HUES64 (cell line): Measurements from ENCODE around the gene FILIP1L.

Experiments
- H3K27ac ChIP-seq: 2 replicates; pipeline ENCODE4 v1.7.0; 2013; ENCODE audit warnings: low read depth, low read length, inconsistent platforms
- H3K27me3 ChIP-seq: 2 replicates; pipeline ENCODE4 v1.6.1; 2013; ENCODE audit warnings: mild to moderate bottlenecking, low read length; ENCODE audit not compliant: insufficient read depth
- H3K36me3 ChIP-seq: 2 replicates; pipeline ENCODE4 v1.6.1; 2013; ENCODE audit warnings: mild to moderate bottlenecking, low read length; ENCODE audit not compliant: insufficient read depth
- H3K4me1 ChIP-seq: 2 replicates; pipeline ENCODE4 v1.6.1; 2013; ENCODE audit warnings: mild to moderate bottlenecking, low read length, moderate library complexity; ENCODE audit not compliant: insufficient read depth
- H3K4me3 ChIP-seq: 2 replicates; pipeline ENCODE4 v1.5.1; 2013; ENCODE audit warnings: mild to moderate bottlenecking, low read length, moderate library complexity
- H3K9ac ChIP-seq: 2 replicates; pipeline ENCODE4 v1.6.1; 2013; ENCODE audit warnings: mild to moderate bottlenecking, low read depth, low read length
- H3K9me3 ChIP-seq: 2 replicates; pipeline ENCODE4 v1.6.1; 2013; ENCODE audit warnings: low read depth, low read length; ENCODE audit not compliant: insufficient read depth
- WGBS: fragments of 150-250, 120-280 bp; methylation state at CpG from one replicate; pipeline ENCODE4 v1.1.7; 2013; ENCODE audit warnings: missing lambda C conversion rate; 5-methylcytosine and 5-hydroxymethylcytosine counted together

FILIP1L gene

DNA sequence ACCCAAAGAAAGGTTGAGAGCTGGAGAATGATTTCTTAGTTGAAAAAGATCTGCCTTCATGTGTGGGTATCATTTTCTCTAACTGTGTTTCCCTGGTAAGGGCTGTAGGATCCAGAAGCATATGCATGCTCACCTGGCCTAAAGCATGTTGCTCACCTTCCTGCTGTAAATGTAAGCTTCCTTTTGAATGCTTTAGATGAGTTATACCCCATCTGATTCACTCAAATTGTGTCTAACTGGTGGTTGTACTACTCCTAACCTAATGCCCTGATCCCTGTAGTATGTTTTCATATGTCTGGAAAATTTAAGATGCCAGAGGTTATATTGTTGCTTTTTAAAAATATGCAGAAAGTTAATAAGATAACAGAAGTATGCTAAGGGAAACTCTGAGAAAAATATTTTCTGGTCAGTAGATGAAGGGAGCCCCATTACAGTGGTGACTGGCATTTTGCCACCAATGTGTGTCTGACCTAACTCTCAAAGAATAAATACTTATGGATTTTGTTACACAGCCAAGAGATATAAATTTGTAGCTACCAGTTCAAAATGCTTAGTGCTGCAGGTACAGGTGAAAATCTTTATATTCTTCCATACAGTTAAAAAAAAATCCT lies 7.7 kb downstream of the FILIP1L start:
- Histone ChIP-seq H3K9me3 (no peaks in the 10 kb centered on the region), H3K4me1 (0 out of 2 replicates have a peak, but pooled peaks cover 6% of the 10 kb centered on the region), H3K4me3 (no peak overlapping the region), H3K27ac (no peak overlapping the region), H3K27me3 (no peaks in the 10 kb centered on the region), H3K36me3 (no peaks in the 10 kb centered on the region), H3K9ac (no peak overlapping the region)

DNA sequence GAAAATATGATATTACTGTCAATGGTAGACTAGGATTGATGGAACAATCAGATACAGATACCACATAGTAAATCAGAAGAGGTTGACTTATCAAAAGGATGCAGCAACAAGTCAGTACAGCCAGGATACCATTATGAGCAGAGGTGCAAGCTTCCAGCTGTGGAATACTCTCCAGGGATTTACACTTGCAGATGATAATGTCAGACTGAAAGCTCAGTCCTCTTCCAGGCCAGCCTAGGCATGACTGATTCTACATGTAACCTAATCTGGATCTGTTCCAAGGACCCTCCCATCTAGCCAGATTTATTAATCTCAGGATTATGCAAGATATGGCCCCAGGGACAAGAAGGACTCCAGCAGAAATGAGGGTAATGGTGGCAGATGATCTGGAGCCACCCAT lies 8.2 kb downstream of the FILIP1L start:
- Histone ChIP-seq H3K4me1 (0 out of 2 replicates have a peak, but pooled peaks cover 6% of the 10 kb centered on the region), H3K27me3 (no peaks in the 10 kb centered on the region), H3K9ac (no peak overlapping the region), H3K4me3 (no peak overlapping the region), H3K36me3 (no peaks in the 10 kb centered on the region), H3K9me3 (no peaks in the 10 kb centered on the region), H3K27ac (no peak overlapping the region)

DNA sequence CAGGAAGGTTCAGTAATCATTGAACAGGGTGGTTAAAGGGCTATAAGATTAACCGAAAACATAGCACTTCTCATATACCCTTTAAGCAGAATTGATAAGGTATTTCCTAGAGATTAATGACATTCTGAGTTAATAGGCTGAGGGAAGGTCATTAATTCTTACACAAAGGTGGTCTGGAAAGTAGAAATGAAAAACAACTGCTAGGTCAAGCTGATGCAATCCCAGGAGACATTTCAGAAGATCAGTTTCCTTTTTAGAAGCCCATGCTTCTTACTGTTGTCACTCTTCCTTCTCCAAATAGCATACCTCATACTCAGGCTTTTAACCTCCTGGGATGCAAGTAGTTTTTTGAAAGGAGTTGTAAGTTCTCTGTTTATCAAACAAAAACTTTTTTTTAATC lies 8.8 kb downstream of the FILIP1L start:
- no CpG with 5 or more reads among the region's 1 CpG for WGBS
- no peaks in the 10 kb centered on the region for H3K36me3 ChIP-seq
- H3K27ac ChIP-seq: no peak overlapping the region
- H3K9ac ChIP-seq: no peak overlapping the region
- H3K27me3 ChIP-seq: no peaks in the 10 kb centered on the region
- no peaks in the 10 kb centered on the region for H3K9me3 ChIP-seq
- no peak overlapping the region for H3K4me3 ChIP-seq
- H3K4me1 ChIP-seq: 0 out of 2 replicates have a peak, but pooled peaks cover 6% of the 10 kb centered on the region

DNA sequence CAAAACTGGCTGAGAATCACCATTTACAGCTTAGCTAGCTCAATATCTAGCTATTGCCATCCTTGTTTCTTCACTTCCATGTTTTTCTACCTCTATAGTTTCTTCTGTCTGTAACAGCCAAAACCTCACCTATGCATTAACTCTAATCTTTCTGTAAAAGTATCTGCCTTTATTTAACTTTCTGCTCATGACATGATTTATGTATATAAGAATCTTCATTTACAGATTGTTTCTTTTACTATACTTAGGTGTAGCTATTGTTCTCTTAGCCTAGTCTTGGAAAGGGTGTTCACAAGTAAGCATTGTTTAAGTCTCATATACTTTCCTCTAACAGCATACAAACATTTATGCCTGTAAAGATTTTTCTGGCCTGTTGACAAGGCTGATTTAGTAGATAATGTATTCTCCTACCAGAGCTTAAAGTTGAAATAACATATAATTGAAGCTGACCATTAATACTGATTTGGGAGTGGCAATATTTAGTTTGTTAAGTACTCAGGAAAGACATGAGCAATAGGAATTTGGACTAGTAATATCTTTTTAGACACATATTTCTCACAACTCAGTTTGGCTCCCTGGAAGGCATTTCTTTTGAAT lies 9.4 kb downstream of the FILIP1L start:
- no peaks in the 10 kb centered on the region for H3K27me3 ChIP-seq
- H3K4me1 ChIP-seq: 0 out of 2 replicates have a peak, but pooled peaks cover 6% of the 10 kb centered on the region
- H3K27ac ChIP-seq: no peak overlapping the region
- H3K4me3 ChIP-seq: no peak overlapping the region
- no peaks in the 10 kb centered on the region for H3K36me3 ChIP-seq
- H3K9me3 ChIP-seq: no peaks in the 10 kb centered on the region
- H3K9ac ChIP-seq: no peak overlapping the region

DNA sequence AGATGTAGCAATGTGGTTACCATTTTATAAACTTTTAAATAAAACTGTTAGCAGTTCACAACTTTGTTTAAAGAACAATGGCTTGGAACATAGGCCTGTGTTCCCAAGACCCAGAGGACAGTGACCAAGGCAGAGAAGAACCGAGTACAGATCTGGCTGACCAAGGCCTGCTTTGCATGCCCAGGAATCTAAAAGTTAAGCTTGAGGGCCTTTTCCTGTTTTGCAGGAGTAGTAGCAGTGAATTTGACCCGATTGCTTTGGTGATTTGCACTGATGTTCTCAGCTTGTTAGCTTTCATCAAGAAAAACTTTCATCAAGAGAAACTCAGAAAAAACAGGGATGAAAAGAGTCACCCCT lies 9.9 kb downstream of the FILIP1L start:
- Histone ChIP-seq H3K4me3 (no peak overlapping the region), H3K9me3 (no peaks in the 10 kb centered on the region), H3K27ac (no peak overlapping the region), H3K4me1 (0 out of 2 replicates have a peak, but pooled peaks cover 6% of the 10 kb centered on the region), H3K9ac (no peak overlapping the region), H3K27me3 (no peaks in the 10 kb centered on the region), H3K36me3 (no peaks in the 10 kb centered on the region)
- 82% methylated on average over 2 of the region's 2 CpGs for WGBS

DNA sequence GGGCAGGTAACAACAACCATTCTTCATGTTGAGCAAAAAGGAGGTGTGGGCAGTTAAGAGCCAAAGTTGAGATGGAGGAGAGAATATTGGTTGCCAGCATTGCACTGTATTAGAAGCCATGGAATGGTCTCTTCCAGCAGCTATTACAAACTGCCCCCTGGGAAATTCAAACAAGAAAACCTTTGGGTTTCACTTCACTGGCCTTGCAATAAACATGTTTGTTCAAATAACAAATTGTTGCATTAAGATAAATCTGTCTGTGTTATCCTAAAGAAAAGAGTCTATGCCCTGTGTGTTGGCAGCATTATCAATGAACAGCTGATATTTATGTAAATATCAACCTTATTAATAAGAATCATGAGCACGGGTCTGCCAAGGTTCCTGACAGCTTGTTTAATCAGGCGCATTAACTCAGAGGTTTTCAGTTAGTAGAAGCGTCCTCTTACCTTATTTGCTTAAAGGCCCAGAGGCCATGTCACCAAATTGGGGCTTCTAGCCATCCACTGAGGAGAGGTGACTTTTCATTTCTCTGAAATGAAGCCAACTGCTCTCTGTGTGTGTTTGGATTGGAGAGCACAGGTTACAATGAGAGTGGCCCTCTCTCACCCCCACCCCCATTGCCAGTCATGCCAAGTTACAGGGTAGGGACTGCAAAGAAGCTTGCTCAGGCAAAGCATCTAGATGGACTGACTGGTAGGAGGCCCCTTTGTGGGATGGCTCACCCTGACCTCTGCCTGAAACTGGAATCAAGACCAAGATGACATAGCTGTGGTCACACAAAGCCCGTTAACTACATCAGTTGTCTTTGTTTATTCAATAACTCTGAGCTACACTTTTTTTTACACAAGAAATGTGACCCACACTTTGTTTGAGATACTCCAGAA lies 10.5 kb downstream of the FILIP1L start:
- 0 out of 2 replicates have a peak, but pooled peaks cover 6% of the 10 kb centered on the region for H3K4me1 ChIP-seq
- 96% methylated on average over 4 of the region's 4 CpGs for WGBS

DNA sequence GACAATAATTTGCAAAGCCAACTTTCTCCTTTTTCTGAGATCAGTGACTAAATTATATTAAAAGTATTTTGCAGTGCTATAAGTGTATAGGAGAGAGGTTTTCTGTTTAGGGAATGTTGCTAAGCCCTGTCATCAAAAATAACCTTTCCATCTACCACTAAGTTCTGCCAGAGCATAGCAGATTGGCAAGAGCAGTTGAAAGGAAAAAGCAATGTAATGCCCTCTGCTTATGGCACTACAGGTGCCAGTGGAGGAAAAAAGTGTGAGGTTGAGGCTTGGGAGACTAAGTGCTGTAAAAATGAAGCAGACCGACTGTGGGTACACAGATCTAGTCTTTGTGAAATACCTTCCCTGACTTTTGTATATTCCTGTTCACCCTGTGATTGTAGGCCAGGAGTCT lies 11.5 kb downstream of the FILIP1L start:
- Histone ChIP-seq H3K9me3 (no peaks in the 10 kb centered on the region), H3K4me1 (0 out of 2 replicates have a peak, but pooled peaks cover 6% of the 10 kb centered on the region), H3K27ac (no peak overlapping the region), H3K36me3 (no peaks in the 10 kb centered on the region), H3K4me3 (no peak overlapping the region), H3K9ac (no peak overlapping the region), H3K27me3 (no peaks in the 10 kb centered on the region)
- 83% methylated on average over 1 of the region's 1 CpG for WGBS

More for the DNA sequence above, 10.5 kb downstream of the FILIP1L start:
- no peak overlapping the region for H3K4me3 ChIP-seq
- no peaks in the 10 kb centered on the region for H3K27me3 ChIP-seq
- no peaks in the 10 kb centered on the region for H3K9me3 ChIP-seq
- H3K27ac ChIP-seq: no peak overlapping the region
- H3K36me3 ChIP-seq: no peaks in the 10 kb centered on the region
- H3K9ac ChIP-seq: no peak overlapping the region

DNA sequence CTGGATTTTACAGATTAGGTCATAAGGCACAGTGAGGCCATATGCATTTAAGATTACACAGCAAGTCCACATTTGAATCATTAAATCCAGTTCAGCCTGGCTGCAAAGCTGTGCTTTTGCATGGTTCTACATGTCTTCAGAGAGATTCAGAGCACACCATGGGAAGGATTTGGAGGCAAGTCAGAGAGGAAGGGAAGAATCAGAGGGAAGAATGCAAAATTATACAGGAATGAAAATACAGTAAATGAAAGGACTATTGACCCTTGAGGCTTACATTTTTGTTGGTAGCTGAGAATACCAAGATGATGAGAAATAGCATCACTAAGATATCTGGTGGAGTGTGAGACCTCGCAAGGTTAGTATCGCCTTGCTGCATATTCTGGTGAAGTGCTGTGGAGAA lies 13.9 kb downstream of the FILIP1L start:
- H3K4me3 ChIP-seq: no peak overlapping the region
- H3K36me3 ChIP-seq: no peaks in the 10 kb centered on the region
- WGBS: 95% methylated on average over 2 of the region's 2 CpGs
- 0 out of 2 replicates have a peak, but pooled peaks cover 5% of the 10 kb centered on the region for H3K4me1 ChIP-seq
- no peaks in the 10 kb centered on the region for H3K9me3 ChIP-seq
- no peaks in the 10 kb centered on the region for H3K27me3 ChIP-seq
- no peak overlapping the region for H3K27ac ChIP-seq
- H3K9ac ChIP-seq: no peak overlapping the region

DNA sequence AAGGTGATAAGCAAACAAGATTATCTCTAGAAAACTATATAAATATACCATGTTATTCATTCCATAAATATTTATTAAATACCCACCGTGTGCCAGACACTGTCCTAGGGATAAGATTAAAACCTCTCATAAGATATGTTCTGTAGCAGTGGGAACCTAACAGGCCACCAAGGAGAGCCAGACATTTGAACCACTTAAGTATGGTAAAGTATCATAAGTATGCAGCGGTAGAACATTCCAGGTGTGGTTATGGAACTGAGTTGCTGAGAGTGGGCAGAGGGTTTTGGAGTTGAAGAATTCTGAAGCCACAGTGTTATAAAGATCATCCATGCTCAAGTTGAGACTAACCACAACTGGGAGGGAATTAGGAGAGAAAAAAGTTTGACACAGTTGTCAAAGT lies 14.7 kb downstream of the FILIP1L start:
- no peaks in the 10 kb centered on the region for H3K36me3 ChIP-seq
- no peak overlapping the region for H3K4me3 ChIP-seq
- H3K4me1 ChIP-seq: no peaks in the 10 kb centered on the region
- 98% methylated on average over 2 of the region's 2 CpGs for WGBS
- H3K27ac ChIP-seq: no peak overlapping the region
- H3K27me3 ChIP-seq: no peaks in the 10 kb centered on the region
- no peak overlapping the region for H3K9ac ChIP-seq
- no peaks in the 10 kb centered on the region for H3K9me3 ChIP-seq

DNA sequence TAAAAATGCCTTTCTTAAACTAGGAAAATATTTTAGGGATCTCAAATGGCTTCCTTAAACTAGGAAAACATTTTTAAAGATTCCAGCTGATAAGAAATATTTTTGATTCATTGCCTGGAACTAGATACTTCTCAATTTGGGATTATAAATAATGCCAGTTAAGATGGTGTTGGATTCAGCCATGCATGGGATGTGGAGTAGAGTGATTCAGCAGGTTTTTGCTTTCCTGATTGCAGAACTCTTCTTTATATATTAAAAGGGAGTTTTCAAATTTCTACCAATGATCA lies 15.6 kb downstream of the FILIP1L start:
- H3K9ac ChIP-seq: no peak overlapping the region

DNA sequence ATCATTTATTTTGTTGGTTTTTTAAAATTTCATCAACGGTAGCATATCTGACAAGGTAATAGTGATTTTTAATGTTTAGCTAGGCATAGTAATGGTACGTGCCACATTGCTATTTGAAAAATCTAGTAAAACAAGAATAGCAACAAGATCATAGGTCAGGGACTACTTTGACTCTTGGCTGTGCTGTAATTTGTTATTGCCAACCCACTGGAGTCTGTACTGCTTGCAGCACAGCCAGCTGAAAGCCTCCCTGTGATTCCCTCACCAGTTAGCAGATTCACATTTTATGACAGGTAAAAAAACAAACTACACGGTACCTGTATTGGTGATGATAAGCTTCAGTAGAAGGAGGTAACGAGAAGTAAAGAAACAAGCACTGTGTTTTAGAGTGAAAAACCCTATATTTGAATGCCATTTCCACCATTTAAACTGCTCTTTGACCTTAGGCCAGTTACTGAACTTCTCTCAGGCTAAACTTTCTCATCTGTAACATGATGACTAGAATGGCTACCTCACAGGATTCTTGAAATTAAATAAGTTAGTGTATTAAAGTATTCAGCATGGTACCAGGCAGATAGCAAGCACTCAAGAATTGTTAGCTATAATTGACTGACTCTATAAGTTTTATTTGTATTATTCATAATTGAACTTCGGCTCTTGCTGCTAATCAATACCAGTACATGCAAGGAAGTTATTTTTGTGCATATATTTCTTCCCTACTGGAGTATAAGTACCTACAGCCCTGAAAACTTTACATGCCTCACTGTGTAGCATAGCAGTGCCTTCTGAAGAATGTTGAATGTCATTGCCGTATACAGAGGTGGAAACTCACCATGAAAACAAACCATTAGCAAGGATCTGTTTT lies 16.1 kb downstream of the FILIP1L start:
- H3K4me1 ChIP-seq: no peaks in the 10 kb centered on the region
- H3K27ac ChIP-seq: no peak overlapping the region
- 93% methylated on average over 6 of the region's 6 CpGs for WGBS
- H3K9me3 ChIP-seq: no peaks in the 10 kb centered on the region
- H3K27me3 ChIP-seq: no peaks in the 10 kb centered on the region
- no peak overlapping the region for H3K9ac ChIP-seq
- no peak overlapping the region for H3K4me3 ChIP-seq
- no peaks in the 10 kb centered on the region for H3K36me3 ChIP-seq

More for the DNA sequence above, 15.6 kb downstream of the FILIP1L start:
- Histone ChIP-seq H3K9me3 (no peaks in the 10 kb centered on the region), H3K4me3 (no peak overlapping the region), H3K27ac (no peak overlapping the region), H3K27me3 (no peaks in the 10 kb centered on the region), H3K36me3 (no peaks in the 10 kb centered on the region), H3K4me1 (no peaks in the 10 kb centered on the region)
